GM18868 (cell line): ENCODE data around the gene KDM4B.
"Not testable (repeated sequence)": the region's sequence is repeated elsewhere in the genome, so short reads cannot be mapped to it uniquely, and the experiment has no call there.

Experiments used
- ATAC-seq: cut with Tn5 transposase; IDR thresholded peaks from one replicate; pipeline ENCODE4 v1.9.1; 2021; ENCODE audit warnings: mild to moderate bottlenecking, moderate library complexity; ENCODE audit not compliant: unreplicated experiment

KDM4B gene

GRCh38 chr19:5160158-5160795 lies 191.4 kb downstream of the KDM4B start:
- not testable (repeated sequence) for ATAC-seq

- not testable (repeated sequence) for ATAC-seq
Measured at GRCh38 chr19:5164845-5165696, 196.2 kb downstream of the KDM4B start.

DNA sequence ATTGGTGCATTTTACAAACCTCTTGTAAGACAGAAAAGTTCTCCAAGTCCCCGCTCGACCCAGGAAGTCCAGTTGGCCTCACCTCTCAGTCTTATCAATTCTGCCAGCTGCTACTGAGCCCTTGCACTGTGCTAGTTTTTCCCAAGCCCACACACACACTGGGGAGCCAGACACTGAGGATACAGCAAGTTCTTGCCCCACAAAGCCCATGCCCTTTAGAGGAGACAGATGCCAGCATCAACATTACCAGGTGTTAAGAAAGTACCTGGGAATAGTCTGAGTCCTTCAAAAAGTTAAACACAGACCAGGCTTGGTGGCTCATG lies 196.7 kb downstream of the KDM4B start:
- no peak for ATAC-seq

GRCh38 chr19:5166262-5166661 lies 197.3 kb downstream of the KDM4B start:
- ATAC-seq: no peak

GRCh38 chr19:5170329-5170745 lies 201.4 kb downstream of the KDM4B start:
- ATAC-seq: no peak

GRCh38 chr19:5171711-5172110 lies 202.8 kb downstream of the KDM4B start:
- no peak for ATAC-seq

GRCh38 chr19:5172859-5173630 lies 204.1 kb downstream of the KDM4B start:
- ATAC-seq: no peak

DNA sequence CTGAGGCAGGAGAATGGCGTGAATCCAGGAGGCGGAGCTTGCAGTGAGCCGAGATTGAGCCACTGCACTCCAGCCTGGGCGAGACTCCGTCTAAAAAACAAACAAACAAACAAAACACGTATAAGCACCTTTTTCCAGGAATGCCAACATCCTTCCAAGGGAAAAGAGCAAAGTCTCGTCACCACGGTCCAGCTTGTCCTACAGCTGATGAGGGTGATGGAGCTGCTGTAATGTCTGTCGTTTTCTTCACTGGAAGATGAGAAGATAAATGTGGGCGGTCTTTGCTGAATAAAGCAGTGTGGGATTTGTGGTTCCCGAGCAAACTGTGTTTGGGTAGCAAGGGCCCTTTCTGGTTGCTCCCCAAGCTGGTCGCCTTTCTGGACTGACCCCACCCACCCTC lies 205.1 kb downstream of the KDM4B start:
- no peak for ATAC-seq

DNA sequence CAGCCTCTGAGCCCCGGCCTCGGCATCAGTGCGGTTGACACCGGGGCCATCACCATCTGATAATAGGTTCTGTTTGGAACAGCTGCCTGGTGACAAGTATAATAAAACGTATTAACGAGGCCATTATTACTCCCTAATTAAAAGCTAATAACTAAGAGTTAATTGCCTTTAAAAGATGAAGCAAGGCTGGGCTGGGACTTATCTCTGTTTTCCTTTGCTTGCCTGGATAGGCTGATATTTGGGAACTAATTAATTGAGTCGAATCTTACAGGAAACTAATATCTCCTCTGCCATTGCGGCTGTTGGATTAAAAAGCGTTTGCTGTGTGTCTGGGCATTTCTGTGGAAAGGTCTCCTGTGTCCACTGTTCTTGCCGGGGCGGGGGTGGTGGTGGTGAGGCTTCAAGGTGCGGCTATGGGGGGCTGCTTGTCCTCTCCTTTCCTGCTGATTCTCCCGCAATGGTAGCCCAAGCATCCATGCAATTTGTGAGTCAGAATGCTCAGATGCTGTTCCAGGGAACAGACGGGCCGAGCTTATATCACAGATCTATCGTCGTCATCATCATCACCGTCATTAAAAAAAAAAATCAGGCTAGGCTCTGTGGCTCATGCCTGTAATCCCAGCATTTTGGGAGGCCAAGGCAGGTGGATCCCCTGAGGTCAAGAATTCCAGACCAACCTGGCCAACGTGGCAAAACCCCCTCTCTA lies 209.0 kb downstream of the KDM4B start:
- no peak for ATAC-seq

DNA sequence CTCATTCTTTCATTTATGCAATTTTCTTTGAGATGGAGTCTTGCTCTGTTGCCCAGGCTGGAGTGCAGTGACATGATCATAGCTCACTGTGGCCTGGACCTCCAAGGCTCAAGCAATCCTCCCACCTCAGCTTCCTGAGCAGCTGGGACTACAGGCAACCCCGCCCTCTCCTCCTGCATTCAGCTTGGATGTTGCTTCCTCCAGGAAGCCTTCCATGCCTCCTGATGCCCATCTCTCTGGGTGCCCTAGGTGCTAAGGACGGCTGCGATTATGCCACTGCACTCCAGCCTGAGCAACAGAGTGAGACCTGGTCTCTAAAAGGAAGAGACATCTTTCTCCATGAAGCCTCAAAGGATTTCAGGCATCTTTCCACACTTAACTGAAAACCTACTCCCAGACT lies 209.9 kb downstream of the KDM4B start:
- no peak for ATAC-seq

DNA sequence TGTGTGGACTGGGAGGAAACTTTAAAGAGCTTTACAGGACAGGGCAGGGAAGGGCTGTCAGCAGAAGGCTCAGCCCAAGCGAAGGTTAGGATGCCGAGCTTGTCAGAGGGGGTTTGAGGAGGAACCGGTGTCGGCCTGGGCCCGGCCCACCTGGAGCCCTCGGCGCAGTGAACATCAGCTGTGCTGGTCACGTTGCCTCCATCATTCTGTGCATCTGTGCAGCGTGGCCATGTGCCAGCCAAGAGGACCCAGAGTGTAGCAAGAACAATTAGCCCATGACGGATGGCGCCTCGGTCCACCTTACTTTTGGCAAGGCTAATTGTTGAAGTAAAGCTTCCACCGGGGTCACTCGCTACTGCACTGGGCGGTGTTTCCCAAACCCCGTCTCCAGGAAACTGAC lies 210.3 kb downstream of the KDM4B start:
- no peak for ATAC-seq

DNA sequence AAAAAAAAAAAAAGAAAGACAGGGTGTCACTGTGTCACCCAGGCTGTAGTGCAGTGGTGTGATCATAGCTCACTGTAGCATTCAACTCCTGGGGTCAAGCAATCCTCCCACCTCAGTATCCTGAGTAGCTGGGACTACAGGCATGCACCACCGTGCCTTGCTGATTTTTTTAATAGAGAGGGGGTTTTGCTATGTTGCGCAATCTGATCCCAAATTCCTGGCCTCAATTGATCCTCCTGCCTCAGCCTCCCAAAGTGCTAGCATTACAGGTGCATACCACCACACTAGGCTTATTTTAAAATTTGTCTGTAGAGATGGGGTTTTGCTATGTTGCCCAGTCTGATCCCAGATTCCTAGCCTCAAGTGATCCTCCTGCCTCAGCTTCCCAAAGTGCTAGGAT lies 212.4 kb downstream of the KDM4B start:
- no peak for ATAC-seq

DNA sequence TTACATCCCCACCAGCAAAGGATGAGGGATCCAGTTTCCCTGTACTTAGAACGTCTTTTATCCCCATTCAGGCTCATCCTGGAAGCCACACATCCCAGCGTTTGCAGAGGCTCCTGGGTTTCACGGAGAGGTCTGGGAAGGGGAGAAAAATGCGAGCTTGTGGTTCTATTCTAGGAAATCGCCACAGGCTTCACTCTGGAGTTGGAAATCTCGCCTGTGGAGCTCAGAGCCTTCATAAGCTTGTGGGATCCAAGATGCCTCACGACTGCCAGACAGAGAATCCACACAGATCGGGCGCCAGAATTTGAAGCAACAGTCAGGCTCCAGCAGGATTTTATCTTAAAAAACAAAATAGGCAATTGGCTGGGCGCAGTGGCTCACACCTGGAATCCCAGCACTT lies 213.8 kb downstream of the KDM4B start:
- ATAC-seq: no peak

DNA sequence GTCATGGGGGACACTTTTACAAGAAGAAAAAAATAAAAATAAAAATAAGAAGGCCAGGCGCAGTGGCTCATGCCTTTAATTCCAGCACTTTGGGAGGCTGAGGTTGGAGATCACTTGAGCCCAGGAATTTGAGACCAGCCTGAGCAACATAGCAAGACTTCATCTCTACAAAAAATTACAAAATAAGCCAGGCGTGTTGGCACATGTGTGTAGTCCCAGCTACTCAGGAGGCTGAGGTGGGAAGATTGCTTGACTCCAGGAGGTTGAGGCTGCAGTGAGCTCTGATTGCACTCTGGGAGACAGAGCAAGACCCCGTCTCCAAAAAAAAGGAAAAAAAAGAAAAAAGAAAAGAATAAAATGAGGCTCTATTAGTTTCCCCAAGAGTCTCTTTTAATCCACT lies 214.7 kb downstream of the KDM4B start:
- ATAC-seq: no peak

GRCh38 chr19:5184930-5185329 lies 216.0 kb downstream of the KDM4B start:
- ATAC-seq: no peak

- no peak for ATAC-seq
Measured at GRCh38 chr19:5186293-5187050, 217.6 kb downstream of the KDM4B start.

- ATAC-seq: no peak
Measured at GRCh38 chr19:5188548-5189317, 219.8 kb downstream of the KDM4B start.

GRCh38 chr19:5189318-5189607 lies 220.3 kb downstream of the KDM4B start:
- ATAC-seq: no peak

DNA sequence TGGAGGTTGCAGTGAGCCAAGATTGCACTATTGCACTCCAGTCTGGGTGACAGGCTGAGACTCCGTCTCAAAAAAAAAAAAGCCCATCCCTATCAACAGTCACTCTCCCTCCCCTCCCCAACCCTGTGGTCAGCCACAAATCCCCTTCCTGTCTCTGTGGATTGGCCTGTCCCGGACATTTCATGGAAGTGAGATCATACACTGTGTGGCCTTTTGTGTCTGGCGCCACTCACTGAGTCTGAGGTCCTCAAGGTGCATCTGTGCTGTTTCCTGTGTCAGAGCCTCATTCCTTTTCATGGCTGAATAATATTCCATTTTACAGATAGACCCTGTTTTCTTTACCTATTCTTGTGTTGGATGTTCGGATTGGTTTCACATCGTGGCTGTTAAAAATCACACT lies 222.2 kb downstream of the KDM4B start:
- ATAC-seq: no peak

- no peak for ATAC-seq
Measured at GRCh38 chr19:5192568-5192967, 223.7 kb downstream of the KDM4B start.
